ENCODE results near the gene RTL5.

RTL5 gene

GRCh38 chrX:72107841-72108595 is 23.7 kb downstream of the RTL5 start:
- no peak for DNase-seq

- no peak for DNase-seq
These were observed 24.4 kb downstream of the RTL5 start for GRCh38 chrX:72107320-72107719.

DNA sequence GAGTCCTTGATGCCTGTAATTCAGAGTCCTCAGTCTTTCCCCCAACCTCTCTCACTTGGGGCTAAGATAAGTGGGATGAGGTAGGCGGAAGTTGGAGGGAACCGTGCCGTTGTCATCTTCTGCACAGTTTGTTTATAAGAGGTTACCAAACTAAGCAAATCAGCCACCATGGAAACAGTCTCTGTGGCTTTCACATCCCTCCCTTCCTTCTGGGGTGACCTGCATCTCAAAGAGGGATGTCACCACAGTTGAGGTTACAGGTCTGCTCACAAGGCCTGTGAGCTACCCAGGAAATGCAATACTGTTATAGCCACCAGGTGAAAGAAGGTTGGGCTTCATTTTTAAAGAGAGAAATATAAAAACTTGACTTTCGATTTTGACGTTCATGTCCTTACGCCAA is 26.3 kb downstream of the RTL5 start:
- DNase-seq = peak; percentile 58

DNA sequence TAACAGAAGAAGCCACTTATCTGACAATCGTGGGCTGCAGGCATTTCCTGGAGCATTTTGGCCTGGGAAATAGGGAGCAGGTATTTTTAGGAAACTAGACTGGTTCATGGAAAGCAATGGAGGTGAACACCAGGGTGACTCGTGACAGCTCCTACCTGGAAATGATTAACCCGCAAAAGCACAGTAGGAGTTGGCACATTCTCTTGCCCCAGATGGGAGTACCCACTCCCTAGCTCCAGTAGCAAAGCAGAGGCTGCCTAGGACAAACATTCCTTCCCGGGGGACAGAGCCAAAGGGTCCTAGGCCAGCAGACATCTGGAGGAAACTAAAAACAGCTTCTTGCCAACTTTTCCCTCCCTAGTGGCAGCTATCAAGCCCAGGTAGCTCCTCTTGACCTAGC is 29.0 kb downstream of the RTL5 start:
- no peak for DNase-seq

DNA sequence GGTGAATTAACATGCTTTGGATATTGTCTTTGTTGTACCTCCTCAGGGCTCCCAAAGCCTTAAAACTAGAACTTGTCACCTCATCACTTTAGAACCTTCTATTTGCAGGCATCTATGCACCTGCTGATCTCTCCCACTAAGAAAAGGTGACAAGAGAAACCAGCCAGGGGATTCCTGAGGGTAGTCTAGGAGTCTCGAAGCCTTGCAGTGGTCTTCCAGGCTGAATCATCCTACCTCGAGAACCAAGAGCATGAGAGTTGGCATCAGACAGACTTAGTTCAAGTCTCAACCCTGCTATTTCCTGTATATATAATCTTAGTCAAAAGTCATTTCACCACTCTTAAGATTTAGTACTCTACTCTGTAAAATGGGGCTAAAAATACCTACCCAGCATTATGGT is 29.6 kb downstream of the RTL5 start:
- DNase-seq = no peak

- no peak for DNase-seq
These were observed 30.1 kb downstream of the RTL5 start for GRCh38 chrX:72101597-72102037.

- peak; percentile 83 for DNase-seq
These were observed 30.8 kb downstream of the RTL5 start for GRCh38 chrX:72100824-72101351.

DNA sequence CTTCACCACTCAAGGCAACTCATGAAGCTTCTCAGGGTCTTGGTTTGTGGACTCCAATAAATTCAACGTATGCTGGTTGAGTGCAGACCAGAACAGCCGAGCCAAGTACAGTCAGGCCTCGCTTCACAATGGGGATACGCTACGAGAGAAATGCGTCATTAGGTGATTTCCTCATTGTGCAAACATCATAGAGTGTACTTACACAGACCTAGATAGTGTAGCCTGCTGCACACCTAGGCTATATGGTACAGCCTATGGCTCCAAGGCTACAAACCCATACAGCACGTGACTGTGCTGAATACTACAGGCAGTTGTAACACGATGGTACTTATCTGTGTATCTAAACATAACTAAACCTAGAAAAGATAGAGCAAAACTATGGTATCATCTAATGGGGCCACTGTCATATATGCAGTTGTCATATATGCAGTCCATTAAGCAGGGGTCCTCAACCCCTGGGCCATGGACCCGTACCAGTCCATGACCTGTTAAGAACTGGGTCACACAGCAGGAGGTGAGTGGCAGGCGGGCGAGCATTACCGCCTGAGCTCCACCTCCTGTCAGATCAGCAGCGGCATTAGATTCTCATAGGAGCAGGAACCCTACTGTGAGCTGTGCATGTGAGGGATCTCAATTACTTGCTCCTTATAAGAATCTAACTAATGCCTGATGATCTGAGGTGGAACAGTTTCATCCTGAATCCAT is 31.5 kb downstream of the RTL5 start:
- no peak for DNase-seq

- DNase-seq = no peak
These were observed 34.6 kb downstream of the RTL5 start for GRCh38 chrX:72097098-72097497.

GRCh38 chrX:72095370-72095769 is 36.3 kb downstream of the RTL5 start:
- DNase-seq = no peak

DNA sequence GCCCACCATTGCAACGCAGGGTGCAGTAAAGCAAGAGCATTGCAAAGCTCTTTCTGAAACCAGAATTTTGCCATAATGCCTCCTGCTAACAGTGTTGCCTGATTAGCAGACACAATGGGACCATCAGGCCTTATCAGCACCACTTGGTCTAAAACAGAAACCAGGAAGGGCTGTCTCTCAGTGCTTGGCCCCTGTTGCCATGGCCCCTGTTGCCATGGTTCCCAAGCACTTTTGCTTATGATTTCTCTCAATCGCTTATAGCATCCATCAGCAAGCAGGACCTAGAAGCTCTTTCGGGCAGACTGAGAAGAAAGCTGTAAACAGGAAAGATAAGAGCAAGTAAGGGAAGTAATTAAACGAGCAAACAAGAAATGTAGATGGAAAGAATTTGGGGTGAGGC is 36.8 kb downstream of the RTL5 start:
- peak; percentile 44 for DNase-seq

DNA sequence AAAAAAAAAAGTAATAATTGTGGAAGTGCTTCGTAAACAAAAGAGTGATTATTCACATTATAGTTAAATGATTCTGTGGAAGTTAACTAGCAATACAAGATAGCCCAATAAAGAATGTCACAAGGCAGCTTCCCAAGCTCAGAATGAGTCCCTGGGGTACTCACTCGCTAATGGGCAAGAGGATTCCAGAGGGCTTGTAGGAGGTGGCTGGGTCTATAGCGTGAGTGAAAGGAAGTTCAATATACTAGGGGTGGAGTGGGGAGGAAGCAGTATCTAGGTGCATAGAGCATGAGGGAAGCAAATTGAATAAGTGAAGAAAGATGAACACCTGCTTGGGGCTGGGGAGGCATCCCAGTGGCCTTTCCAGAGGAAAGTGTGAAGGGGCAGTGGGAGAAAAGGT is 42.5 kb downstream of the RTL5 start:
- no peak for DNase-seq

- DNase-seq = no peak
These were observed 43.0 kb downstream of the RTL5 start for GRCh38 chrX:72088761-72089160.

- no peak for DNase-seq
These were observed 44.7 kb downstream of the RTL5 start for GRCh38 chrX:72086995-72087394.

DNA sequence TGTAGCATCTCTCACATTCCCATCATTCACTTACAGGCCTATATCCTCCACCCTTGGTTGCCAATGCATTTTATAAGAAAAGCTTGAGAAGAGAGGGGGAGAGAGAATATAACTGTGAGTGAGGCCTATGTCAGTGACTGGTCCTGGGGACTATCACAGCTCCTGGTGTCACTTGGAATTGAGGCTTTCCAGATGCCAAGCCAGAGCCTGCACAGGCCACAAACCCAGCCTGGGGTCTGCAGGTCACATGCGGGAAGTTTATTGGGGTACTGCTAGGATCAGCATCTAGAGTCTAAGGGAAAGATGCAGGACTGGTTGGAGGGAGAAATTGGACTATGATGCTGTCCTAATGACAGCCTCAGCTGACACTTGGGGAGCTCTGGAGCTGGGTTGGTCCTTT is 47.6 kb downstream of the RTL5 start:
- no peak for DNase-seq

DNA sequence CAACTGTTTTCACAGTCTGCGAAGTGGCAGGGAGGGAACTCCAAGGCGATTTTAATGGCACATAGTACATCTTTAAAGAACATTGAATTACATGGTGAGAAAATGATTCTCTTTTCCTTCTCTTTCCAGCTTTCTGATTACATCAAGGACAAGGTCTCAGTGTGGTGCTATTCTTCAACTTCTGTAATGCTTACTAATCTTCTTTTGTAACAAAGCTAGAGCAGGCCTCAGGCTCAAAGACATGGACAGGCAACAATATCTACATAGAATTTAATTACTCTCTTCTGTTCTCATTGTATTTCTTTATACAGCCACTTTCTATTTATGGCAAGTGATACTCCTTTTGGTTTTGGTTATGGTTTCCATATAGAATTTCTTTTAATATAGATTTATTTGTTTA is 48.4 kb downstream of the RTL5 start:
- no peak for DNase-seq

DNA sequence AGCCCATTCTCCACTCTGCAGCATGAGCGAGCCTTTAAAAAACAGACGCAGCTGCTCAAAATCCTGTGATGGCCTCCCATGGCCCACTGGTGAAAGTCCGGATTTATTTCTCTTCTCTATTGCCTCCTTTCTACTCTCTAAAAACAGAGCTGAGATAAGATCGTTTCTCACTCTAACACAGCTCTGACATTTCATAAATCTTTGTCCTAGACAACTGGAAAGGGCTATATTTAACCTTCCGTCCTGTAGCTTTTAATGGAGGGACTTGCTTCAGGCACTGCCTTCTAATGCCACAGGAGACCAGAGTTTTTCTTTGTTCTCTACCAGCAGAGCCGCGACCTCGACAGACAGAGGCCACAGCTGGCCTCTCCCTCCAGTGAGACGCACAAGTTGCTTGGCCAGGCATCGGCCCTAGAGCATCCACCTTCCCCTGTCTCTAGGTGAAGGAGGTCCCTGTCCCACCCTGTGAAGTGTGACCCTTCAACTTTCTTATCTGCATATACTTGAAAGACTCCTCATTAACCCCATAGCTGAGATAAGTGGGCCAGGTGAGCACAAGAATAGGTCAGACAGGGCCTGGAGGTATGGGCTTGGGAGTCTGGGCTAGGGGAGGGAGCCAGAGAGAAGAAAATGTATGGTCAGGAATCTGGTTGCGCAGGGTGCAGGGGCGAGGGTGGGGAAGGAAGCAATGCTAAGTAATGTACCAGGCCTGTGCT is 50.0 kb downstream of the RTL5 start:
- no peak for DNase-seq

- DNase-seq = no peak
These were observed 50.9 kb downstream of the RTL5 start for GRCh38 chrX:72080800-72081199.

- DNase-seq = no peak
These were observed 51.6 kb downstream of the RTL5 start for GRCh38 chrX:72080150-72080549.

DNA sequence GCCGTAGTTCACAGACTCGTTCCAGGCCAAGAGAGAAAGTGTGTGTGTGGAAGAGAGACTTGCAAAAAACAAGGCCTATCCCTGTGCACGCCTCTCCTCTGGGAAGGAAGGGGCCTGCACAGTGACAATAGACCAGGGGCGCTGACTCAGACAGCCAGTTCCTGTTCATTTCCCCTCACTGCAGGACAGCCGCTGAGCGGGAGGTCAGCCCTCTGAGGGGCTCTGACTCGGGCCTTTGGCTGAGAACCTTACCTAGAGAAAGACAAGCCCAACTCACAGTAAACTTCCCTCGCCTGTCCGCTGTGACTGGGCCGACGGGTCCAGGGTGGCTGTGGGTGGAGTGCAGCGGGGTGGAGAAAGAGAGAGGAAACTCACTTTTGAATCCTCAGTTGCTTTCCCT is 52.1 kb downstream of the RTL5 start:
- no peak for DNase-seq

GRCh38 chrX:72078411-72078810 is 53.3 kb downstream of the RTL5 start:
- DNase-seq = no peak

All from activated CD4-positive, alpha-beta T cell treated with anti-CD3 and anti-CD28 coated beads, Interleukin-2, Interleukin-6, amounts not matched to agents 100 ng/mL and 50 ng/mL, durations not matched to agents 16 hours and 8 hours (primary cell).